Mucosa of descending colon (tissue), 3 donors: ENCODE measurements around the gene PROM1. TPM values are rescaled to one million over a fixed set of nuclear protein-coding genes. Genes with fewer than 3 reads are reported as not detected.

Experiments used
- ATAC-seq: fragments of 200-7000 bp; cut with Tn5 transposase; one replicate; pipeline ENCODE4 v1.9.1; 2020; ENCODE audit warnings: mild to moderate bottlenecking, moderate library complexity
- DNase-seq, 3 donors: peaks; one replicate each; pipeline ENCODE4 v3.0.0-alpha.2; 2020
- H3K36me3 ChIP-seq: fragments of 200-600 bp; one replicate; pipeline ENCODE4 v1.8.0; 2021; ENCODE audit warnings: low read depth, mild to moderate bottlenecking
- H3K4me1 ChIP-seq: fragments of 200-600 bp; one replicate; pipeline ENCODE4 v1.8.0; 2021; ENCODE audit warnings: low read depth, mild to moderate bottlenecking
- H3K4me3 ChIP-seq: fragments of 200-600 bp; one replicate; pipeline ENCODE4 v1.8.0; 2021; ENCODE audit warnings: mild to moderate bottlenecking
- H3K9me3 ChIP-seq: fragments of 200-600 bp; one replicate; pipeline ENCODE4 v1.8.0; 2021; ENCODE audit warnings: mild to moderate bottlenecking
- intact Hi-C, 2 donors: fragments of 100-400 bp; cut with DNase I in 1 of 2; cut with micrococcal nuclease in 1 of 2; formaldehyde crosslinking; loops; one replicate each; pipeline versions ENCODE4 v1.11.0 to v1.11.1; 2022; cut with DNase I, micrococcal nuclease
- total RNA-seq, 3 donors: library from RNA; stranded (reverse); fragmentation: NEBNext Ultra II Directional in 2 of 3; extraction: Animal tissue kit (Norgen Biotek cat#: 25700) in 2 of 3; gene quantifications; one replicate each; pipeline versions ENCODE4 v1.2.1 to v1.2.4, GENCODE V29; 2021 to 2023
- TF ChIP-seq, protein P1 (sequence below): fragments of 200-600 bp; IDR thresholded peaks from one replicate; pipeline ENCODE4 v1.8.0; 2022; ENCODE audit warnings: antibody characterized with exemption, mild to moderate bottlenecking
- donor health status: DM: no; HTN: no; CAD: no; lungs with moderate emphysema.
- donor health status: DM: no; HTN: no; CAD: no.
- donor health status: DM: no; HTN: yes; CAD: no.

PROM1 gene
- total RNA-seq, 3 donors from 2014 or later = 52.0 to 136 (median 69.6) TPM

GRCh38 chr4:16019649-16020048, 64.2 kb downstream of the PROM1 start:
- H3K4me1 ChIP-seq = no peaks in the 10 kb centered on the region
- ATAC-seq = no peak
- TF ChIP-seq, protein P1, sequence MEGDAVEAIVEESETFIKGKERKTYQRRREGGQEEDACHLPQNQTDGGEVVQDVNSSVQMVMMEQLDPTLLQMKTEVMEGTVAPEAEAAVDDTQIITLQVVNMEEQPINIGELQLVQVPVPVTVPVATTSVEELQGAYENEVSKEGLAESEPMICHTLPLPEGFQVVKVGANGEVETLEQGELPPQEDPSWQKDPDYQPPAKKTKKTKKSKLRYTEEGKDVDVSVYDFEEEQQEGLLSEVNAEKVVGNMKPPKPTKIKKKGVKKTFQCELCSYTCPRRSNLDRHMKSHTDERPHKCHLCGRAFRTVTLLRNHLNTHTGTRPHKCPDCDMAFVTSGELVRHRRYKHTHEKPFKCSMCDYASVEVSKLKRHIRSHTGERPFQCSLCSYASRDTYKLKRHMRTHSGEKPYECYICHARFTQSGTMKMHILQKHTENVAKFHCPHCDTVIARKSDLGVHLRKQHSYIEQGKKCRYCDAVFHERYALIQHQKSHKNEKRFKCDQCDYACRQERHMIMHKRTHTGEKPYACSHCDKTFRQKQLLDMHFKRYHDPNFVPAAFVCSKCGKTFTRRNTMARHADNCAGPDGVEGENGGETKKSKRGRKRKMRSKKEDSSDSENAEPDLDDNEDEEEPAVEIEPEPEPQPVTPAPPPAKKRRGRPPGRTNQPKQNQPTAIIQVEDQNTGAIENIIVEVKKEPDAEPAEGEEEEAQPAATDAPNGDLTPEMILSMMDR = no peak
- DNase-seq = no peak
- no peaks in the 10 kb centered on the region for H3K36me3 ChIP-seq
- intact Hi-C loops = loop anchor here (5.0 to 10.0 kb wide), 3 partner anchors 185 to 245 kb away; no protein-coding TSS in a partner anchor
- no peaks in the 10 kb centered on the region for H3K9me3 ChIP-seq
- no peak overlapping the region for H3K4me3 ChIP-seq

- Histone ChIP-seq H3K9me3 (no peaks in the 10 kb centered on the region), H3K36me3 (no peaks in the 10 kb centered on the region), H3K4me1 (no peaks in the 10 kb centered on the region), H3K4me3 (no peak overlapping the region)
- DNase-seq (no peak), ATAC-seq (no peak)
- TF ChIP-seq, protein P1 = no peak
- intact Hi-C loops = no loop called here
These were observed 65.0 kb downstream of the PROM1 start for GRCh38 chr4:16018841-16019240.

GRCh38 chr4:16018061-16018676, 65.7 kb downstream of the PROM1 start:
- Histone ChIP-seq H3K4me1 (no peaks in the 10 kb centered on the region), H3K9me3 (no peaks in the 10 kb centered on the region), H3K4me3 (no peak overlapping the region), H3K36me3 (no peaks in the 10 kb centered on the region)
- intact Hi-C loops = no loop called here
- TF ChIP-seq, protein P1 = no peak
- ATAC-seq = no peak
- no peak for DNase-seq

DNA sequence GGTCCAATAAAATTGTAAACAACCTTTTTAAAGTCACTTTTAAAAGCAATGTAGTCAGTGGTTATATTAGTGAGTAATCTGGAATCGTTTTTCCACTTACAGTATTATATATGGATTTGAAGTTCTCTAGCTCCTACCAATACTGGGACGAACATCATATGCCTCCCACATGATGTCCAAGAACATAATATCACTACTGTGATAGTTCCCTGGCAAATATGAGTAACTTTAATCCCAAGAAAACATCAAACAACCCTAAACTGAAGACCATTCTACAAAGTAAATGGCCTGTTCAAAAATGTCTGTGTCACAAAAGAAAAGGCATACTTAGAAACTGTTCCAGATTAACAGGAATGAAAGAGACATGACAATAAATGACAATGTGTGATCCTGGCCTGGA, 67.3 kb downstream of the PROM1 start:
- no peaks in the 10 kb centered on the region for H3K36me3 ChIP-seq
- no peaks in the 10 kb centered on the region for H3K4me1 ChIP-seq
- H3K9me3 ChIP-seq = no peaks in the 10 kb centered on the region
- no peak for DNase-seq
- no peak overlapping the region for H3K4me3 ChIP-seq
- TF ChIP-seq, protein P1 = no peak
- intact Hi-C loops = no loop called here
- no peak for ATAC-seq

DNA sequence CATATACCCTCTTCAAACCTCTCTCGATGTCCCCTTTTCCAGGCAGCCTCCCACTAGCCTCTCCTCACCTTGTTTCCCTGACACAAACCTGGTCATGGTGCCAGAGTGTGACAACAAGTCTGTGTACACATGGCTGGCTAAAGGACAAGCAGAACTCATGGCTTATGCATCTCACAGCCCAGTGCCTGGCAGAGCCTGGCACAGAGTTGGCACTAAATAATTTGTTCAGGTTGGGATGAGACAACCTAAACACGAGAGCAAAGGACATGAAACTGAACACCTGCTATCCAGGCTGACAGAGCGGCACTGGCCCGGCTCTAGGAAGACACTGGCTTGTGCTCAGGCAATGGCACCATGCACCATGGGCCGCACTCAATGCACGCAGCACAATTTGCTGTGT, 72.7 kb downstream of the PROM1 start:
- intact Hi-C loops = no loop called here
- H3K4me1 ChIP-seq = no peaks in the 10 kb centered on the region

More for the DNA sequence above, 72.7 kb downstream of the PROM1 start:
- Histone ChIP-seq H3K36me3 (no peaks in the 10 kb centered on the region), H3K9me3 (no peaks in the 10 kb centered on the region), H3K4me3 (no peak overlapping the region)
- ATAC-seq (no peak), DNase-seq (no peak)
- TF ChIP-seq, protein P1 = no peak
